Measurements from ENCODE around the gene PCDHGA8.
"Not testable (repeated sequence)": the region's sequence is repeated elsewhere in the genome, so short reads cannot be mapped to it uniquely, and the experiment has no call there.

DNA sequence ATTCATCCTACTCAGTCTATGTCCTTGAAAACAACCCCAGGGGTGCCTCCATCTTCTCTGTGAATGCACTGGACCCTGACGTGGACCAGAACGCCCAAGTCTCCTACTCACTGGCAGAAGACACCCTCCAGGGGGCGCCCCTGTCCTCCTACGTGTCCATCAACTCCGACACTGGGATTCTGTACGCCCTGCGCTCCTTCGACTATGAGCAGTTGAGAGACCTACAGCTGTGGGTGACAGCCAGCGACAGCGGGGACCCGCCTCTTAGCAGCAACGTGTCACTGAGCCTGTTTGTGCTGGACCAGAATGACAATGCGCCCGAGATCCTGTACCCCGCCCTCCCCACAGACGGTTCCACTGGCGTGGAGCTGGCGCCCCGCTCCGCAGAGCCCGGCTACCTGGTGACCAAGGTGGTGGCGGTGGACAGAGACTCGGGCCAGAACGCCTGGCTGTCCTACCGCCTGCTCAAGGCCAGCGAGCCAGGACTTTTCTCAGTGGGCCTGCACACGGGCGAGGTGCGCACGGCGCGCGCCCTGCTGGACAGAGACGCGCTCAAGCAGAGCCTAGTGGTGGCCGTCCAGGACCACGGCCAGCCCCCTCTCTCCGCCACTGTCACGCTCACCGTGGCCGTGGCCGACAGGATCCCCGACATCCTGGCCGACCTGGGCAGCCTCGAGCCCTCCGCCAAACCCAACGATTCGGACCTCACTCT, 16.8 kb upstream of the PCDHGA8 start:
- TF ChIP-seq CTCF (conservative IDR thresholded peaks at IDR 0.05; ENCODE audit: low read depth, low read length); EZH2 (IDR thresholded peaks at IDR 0.05; ENCODE audit: borderline replicate concordance, low read depth, low read length, poor library complexity, severe bottlenecking): not testable (repeated sequence)
